GM19463 (cell line): ENCODE results near the gene ELOA.

Source experiments
- ATAC-seq: cut with Tn5 transposase; IDR thresholded peaks from one replicate; pipeline ENCODE4 v1.9.1; 2021; ENCODE audit warnings: mild to moderate bottlenecking, moderate library complexity; ENCODE audit not compliant: unreplicated experiment

ELOA gene

DNA sequence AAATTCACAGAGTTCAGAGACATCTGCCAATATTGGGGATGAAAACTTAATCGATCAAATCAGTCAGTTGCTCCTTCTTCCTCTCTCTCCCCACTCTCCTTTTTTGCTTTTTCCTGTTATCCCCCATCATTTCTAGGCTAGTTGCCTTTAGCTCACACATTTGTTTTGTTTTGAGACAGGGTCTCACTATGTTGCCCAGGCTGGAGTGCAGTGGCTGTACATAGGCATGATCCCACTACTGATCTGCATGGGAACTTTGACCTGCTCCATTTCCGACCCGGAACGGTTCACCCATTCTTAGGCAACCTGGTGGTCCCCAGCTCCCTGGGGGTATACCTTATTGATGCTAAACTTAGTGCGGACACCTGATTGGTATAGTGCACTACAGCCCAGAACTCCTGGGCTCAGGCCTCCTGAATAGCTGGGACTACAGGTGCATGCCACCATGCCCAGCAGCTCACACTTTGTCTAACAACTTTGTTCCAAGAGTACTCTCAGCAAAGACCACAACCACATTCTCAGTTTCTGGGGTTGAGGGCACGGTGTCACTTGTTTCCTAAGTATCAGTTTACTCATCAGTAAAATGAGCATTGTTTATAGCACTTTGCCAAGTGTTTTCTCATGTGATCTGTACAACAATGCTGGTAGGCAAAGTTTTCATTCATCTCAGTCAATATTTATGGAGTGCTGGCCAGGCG lies 6.7 kb upstream of the ELOA start:
- ATAC-seq = no peak

DNA sequence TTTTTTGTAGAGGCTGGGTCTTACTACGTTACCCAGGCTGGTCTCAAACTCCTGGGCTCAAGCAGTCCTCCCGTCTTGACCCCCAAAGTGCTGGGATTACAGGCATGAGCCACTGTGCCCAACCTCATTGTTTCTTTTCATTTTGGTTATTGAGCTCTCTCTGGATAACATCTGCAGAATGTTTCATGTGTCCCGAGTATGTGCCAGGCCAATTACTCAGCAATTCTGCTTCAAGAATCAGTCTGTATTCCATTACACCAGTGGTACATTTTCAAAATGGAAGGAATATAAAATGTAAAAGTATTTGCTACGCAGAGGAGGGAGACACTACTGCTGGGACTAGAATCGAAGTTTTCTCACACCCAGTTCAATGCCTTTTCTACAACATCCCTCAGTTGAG lies 1.7 kb upstream of the ELOA start:
- no peak for ATAC-seq

DNA sequence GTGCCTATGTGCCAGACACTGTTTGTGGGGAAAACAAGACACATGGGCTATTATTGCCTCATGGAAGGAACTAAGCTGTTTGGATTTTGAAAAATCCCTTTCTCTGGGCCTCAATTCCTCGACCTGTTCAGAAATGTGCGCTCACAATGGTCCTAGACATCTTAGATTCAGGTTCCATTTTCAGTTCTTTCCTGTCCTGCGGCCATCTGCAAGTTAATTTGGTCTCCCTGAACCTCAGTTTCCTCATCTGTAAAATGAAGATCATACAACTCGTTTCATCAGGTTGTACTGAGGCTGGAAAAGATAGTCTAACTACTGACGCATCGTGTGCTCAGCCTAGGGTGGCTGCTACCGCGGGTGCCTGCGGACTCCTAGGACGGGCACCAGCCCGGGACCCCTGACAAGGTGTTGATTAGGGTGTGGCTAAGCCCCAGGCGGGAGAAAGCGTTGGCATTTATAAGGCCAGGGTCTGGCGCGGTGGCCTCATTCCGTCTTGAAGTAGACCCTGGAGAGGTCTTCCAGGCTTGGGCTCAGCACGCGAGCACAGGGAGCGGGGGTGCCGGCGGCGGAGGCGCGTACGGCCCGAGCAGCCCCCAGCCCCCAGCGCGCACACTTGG lies 493 bp upstream of the ELOA start:
- ATAC-seq = peak; percentile 18

DNA sequence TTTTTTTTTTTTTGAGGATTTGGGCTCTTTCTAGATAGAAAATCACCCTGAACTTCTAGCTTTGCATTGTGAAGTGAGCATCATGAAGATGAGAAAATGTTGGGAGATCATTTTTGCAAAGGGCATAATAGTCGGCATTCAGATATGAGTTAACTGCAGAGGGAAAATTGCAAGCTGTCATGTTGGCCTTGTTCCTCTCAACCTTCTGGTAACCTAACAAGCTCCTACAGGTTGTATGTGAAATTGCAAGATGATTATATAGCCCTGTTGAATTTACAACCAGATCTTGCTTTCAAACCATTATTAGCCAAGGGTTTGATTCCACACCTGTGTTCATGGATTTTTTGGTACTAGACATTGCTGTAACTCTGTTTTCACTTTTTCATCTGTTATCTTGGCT lies 2.2 kb downstream of the ELOA start:
- no peak for ATAC-seq

DNA sequence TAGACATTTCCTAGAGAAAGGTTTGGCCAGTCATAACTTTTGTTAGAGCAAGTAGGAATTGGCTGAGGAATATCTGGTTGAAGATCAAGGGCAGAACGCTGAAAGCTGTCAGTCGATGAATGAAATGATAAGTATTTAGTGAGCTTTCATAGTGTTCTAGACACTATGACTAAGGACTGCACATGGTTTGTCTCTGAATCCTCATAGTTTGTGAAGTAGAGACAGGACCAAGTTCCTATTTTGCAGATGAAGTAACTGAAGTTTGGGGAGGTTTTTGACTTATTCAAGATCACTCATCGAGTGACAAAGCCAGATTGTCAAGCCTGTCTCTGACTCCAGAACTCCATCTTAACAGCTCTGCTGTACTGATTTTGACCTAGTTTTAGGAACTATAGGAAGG lies 4.7 kb downstream of the ELOA start:
- no peak for ATAC-seq

DNA sequence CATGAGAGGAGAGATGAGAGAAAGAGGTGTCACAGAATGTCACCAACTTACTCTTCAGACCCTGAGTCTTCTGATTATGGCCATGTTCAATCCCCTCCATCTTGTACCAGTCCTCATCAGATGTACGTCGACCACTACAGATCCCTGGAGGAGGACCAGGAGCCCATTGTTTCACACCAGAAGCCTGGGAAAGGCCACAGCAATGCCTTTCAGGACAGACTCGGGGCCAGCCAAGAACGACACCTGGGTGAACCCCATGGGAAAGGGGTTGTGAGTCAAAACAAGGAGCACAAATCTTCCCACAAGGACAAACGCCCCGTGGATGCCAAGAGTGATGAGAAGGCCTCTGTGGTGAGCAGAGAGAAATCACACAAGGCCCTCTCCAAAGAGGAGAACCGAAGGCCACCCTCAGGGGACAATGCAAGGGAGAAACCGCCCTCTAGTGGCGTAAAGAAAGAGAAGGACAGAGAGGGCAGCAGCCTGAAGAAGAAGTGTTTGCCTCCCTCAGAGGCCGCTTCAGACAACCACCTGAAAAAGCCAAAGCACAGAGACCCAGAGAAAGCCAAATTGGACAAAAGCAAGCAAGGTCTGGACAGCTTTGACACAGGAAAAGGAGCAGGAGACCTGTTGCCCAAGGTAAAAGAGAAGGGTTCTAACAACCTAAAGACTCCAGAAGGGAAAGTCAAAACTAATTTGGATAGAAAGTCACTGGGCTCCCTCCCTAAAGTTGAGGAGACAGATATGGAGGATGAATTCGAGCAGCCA lies 8.0 kb downstream of the ELOA start:
- no peak for ATAC-seq

DNA sequence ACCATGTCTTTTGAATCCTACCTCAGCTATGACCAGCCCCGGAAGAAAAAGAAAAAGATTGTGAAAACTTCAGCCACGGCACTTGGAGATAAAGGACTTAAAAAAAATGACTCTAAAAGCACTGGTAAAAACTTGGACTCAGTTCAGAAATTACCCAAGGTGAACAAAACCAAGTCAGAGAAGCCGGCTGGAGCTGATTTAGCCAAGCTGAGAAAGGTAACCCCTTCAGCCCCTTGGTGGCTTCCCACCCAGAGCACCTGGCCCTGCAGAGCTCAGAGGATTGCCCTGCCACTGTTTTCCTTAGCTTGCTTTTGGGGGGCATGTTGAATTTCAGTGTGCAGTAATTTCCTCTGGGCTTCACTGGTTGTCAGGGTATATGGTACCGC lies 8.5 kb downstream of the ELOA start:
- no peak for ATAC-seq

DNA sequence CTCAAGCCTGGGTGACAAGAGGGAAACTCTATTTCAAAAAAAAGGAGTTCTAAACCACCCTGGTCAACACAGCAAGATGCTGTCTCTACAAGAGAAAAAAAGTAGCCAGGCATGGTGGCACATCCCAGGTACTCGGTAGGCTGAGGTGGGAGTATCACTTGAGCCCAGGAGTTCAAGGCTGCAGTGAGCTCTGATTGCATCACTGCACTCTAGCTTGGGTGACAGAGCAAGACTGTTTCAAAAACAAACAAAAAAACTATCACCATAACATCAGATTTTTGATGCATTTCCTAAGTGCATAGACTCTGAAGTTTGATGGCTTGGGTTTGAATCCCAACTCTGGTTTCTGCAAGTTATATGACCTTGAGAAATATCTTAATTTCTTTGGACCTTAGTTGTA lies 9.6 kb downstream of the ELOA start:
- no peak for ATAC-seq

DNA sequence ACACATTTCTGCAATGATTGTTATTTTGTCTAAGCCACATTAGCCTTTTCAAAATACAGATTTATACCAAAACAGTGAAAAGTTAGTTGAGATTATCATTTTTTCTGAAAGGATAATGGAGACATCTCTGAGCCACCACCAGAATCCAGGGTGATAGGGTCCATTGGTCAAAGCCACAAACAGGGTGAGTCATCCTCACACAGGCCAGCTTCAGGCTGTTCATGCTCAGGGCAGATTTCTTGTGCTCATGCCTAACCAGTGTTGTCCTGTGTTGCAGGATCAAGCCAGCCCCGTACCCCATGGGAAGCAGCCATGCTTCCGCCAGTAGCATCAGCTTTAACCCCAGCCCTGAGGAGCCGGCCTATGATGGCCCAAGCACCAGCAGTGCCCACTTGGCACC lies 13.4 kb downstream of the ELOA start:
- ATAC-seq = no peak

DNA sequence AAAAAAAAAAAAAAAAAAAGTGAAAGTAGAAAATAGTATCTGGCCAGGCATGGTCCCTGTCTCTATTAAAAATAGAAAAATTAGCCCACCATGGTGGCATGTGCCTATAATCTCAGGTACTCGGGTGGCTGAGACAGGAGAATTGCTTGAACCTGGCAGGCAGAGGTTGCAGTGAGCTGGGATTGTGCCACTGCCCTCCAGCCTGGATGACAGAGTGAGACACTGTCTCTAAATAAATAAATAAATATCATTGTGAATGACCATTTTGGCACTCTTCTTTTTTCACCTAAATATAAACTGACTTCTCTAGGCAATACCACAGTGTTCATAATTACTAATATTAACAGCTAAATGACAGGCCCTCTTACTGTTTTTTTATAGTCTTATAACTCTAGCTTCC lies 14.5 kb downstream of the ELOA start:
- no peak for ATAC-seq

DNA sequence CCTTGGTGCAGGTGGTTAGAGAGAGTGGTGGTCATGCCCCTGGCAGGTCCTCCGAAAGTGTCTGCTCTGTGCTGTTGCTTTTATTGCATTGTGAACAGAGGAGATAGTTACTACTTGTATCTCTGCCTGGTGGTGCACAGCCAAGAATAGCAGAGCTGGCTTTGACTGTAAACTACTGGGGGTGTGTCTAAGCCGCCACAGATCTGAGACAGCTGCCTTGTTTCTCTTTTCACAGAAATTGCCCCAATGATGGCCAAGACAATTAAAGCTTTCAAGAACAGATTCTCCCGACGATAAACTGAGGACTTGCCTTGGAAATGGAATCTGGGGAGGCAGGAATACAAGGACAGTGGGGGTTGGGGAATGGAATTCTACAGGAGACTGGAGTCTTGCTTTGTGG lies 16.0 kb downstream of the ELOA start:
- ATAC-seq = no peak

DNA sequence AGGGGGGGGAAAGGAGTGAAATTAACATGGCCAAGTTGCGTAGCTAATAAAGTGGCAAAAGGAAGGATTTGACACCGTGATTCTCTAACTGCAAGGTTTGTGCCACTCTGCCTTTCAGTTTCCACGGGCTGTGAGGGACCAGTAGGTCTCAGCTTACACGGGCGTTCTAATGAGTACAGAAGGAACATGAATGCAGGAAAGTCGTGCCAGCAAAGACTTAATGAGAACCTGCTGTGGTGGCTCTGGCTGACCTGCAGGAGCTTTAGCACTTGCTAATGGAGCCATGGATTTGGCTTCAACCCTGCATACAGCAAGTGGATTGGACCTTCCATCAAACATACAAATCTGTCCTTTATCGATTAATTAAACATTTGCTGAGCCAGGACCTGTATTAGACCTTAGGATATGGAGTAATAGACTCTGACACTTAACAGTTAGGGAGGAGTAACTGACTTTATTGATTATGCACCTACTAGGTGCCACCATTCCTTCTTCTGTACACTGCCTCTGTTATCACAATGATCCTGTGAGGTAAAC lies 19.8 kb downstream of the ELOA start:
- no peak for ATAC-seq

DNA sequence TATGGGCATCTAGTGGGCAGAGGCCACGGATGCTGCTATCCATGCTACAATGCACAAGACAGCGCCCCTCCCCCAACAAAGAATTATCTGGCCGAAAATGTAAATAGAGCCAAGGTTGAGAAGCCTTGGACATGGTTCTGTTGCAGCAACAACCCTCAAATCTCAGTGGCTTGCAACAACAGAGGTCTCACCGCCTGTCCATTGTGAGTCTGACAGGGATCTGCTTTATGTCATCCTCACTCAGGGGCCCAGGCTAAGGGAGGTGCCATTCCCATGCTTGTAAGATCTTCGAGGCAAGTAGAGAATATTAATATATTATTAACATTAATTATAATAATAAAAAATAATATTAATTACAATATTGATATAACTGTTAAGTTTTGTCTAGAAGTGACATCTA lies 25.5 kb downstream of the ELOA start:
- no peak for ATAC-seq

DNA sequence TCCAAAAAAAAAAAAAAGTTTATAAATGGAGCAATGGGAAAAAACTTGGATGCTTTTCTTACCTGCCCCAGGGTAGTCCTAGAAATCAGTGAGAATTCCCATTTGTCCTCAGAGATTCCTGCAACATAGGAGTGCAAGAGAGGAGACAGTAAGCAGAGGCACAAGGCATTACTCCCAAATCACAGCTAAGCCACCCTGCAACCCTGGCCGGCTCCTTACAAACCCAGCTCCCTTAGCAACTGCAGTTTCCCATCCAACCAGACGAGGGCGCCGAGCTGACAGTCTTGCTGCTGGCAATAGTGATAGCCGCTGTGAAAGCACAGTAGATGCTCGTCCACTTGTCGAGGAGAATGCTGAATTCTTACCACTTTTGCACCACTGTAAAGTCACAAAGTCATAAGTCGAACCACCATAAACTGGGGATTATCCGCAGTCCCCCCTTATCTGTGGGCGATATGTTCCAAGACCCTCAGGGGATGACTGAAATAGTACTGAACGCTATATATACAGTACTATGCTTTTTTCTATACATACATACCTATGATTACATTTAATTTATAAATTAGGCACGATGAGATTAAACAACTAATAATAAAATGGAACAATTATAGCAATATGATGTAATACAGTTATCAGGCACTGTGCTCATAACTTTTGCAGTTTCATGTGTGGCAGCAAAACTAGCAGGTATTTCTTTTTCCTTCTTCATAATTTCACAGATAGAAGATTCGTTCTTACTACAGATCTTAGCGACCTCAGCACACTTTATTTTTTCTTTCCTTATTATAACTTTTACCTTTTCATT lies 29.0 kb downstream of the ELOA start:
- no peak for ATAC-seq

DNA sequence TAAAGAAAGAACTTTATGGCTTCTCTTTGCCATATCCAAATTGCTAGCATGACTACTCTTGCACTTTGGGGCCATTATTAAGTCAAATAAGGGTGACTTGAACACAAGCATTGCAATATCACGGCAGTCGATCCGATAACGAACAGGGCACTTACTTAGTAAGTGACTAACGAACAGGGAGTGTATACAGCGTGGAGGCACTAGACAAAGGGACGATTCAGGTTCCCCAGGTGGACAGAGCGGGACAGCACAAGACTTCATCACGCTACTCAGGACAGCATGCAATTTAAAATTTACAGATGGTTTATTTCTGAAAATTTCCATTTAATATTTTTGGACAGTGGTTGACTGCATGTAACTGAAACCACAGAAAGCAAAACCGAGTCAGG lies 29.6 kb downstream of the ELOA start:
- ATAC-seq = no peak

DNA sequence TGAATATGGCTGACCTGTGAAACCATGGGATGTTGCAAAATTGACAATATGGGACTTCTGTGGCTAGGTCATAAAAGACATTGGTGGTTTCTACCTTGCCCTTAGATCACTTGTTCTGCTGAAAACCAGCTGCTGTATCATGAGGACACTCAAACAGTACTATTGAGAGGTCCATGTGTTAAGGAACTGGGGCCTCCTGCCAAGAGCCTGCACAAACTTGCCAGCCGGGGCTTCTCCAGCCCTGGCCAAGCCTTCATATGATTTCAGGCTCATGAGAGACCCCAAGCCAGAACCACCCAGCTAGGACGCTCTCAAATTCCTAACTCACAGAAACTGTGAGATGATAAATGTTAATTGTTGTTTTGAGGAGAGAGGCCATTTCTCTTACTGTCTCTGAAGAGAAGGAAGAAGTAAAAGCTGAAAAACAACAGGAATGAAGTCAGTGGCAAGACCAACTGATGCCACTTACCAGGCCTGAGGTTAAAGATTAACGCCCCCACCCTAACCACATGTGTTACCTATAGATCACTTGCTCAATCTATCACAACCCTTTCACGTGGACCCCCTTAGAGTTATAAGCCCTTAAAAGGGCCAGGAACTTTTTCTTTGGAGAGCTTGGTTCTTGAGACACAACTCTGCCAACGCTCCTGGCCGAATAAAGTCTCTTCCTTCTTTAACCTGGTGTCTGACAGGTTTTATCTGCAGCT lies 31.1 kb downstream of the ELOA start:
- ATAC-seq = no peak

DNA sequence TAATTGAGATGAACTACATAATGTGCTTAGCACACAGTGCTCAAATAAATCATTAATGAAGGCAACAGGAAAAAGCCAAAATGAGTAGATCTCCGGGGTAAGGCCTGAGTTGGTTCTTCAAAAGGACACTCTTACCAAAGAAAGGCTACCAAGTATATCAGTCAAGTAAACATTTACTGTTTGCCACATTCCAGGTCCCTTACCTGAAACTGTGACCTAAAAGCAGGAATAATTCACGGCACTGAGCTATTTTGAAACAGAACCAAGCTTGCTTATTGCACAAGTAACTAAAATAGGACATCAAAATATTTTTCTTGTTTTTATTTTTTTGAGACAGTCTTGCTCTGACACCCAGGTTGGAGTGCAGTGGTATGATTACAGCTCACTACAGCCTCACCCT lies 32.9 kb downstream of the ELOA start:
- ATAC-seq = no peak

DNA sequence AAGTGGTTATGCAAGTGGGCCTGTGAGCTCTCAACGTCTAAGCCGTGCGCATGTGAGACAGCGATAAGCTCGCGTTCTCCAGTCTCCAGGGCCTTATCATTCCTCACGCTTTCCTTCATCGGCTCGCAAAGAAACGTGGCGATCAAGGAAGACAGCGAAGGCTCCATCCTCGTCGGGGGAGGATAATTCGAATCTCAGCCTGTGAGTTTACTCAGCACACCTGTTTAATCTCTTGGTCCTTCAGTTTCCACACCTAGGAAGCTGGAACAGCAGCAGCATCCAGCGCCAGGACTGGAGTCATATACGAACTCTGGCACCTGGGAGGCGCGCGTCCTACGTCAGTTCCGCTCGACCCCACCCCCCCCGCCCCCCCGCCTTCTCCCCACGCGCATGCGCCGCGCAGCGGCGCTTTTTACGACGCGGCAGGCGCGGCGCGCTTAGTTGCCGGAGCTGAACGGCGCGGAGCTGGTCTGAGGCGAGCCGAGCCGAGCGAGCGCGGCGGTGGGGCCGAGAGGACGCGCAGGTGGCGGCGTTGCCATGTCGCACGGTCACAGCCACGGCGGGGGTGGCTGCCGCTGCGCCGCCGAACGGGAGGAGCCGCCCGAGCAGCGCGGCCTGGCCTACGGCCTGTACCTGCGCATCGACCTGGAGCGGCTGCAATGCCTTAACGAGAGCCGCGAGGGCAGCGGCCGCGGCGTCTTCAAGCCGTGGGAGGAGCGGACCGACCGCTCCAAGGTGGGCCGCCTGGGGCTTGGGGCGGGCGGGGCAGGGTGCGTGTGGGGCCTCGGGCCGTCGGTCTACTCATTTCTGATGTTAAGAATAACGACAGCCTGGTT lies 34.9 kb downstream of the ELOA start, which contains the start of gene PITHD1:
PITHD1 (plus strand) TSS at position 440 of the 836 bp plus-strand sequence; CDS start at position 538, 98 bp downstream.
- peak; percentile 74 for ATAC-seq

DNA sequence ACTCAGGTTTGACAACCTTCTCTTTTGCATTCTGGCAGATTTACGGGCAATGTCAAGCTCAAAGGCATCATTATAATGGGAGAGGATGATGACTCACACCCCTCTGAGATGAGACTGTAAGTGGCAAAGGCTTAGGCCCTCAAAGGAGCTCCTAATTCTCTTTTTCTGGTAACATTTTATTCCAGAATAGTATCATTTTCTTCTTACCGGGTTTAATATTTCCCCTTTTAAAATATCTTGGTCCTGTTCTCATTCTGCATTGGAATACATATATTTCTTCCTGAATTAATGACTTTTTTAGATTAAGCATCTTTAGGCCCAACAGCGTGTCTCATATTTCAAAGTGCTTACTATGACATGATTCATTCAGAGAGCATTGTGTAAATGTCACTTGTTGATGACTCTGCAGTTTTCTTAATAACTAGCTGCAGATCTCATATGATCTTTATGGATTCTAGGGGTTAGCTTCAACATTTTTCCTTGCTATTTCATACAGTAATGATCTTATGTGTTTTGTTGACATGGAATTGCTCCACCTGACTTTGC lies 36.6 kb downstream of the ELOA start:
- no peak for ATAC-seq
